ENCODE data around the gene RBBP7. TPM values are rescaled to one million over a fixed set of nuclear protein-coding genes. Genes with fewer than 3 reads are reported as not detected.

Gene RBBP7
- total and polyA plus RNA-seq, 2 of the 8 experiments (the other 6 are each of a cell fraction or from before 2014, with no cell fraction given), result 107 to 138 TPM

- Histone ChIP-seq H3K56ac (replicated peaks; ENCODE audit: insufficient read length, low read depth, low read length) (no peak overlapping the region), H3K14ac (ENCODE audit: insufficient read length) (no peak overlapping the region), H3K18ac (ENCODE audit: extremely low read depth, low read length) (no peak overlapping the region), H3K4me1 (replicated peaks in 1 of 4; ENCODE audit: control insufficient read depth in 3 of 4, insufficient read depth in 4 of 4, low read length in 3 of 4) (no peaks in the 10 kb centered on the region), H3K27ac (ENCODE audit: low read depth, low read length) (no peak overlapping the region), H3K9ac (replicated peaks in 1 of 4; ENCODE audit: extremely low read depth in 1 of 4, low read depth in 3 of 4, low read length in 3 of 4) (no peak overlapping the region), H3K4me2 (ENCODE audit: insufficient read depth in 1 of 2, low read depth in 2 of 2, low read length in 2 of 2) (no peak overlapping the region), H3K4ac (replicated peaks; ENCODE audit: insufficient read length, low read depth, low read length) (no peak overlapping the region), H2AFZ (ENCODE audit: low read length) (no peak overlapping the region), H3K4me3 (ENCODE audit: extremely low read depth in 1 of 4, insufficient read depth in 2 of 4, low read depth in 3 of 4, low read length in 4 of 4) (no peak overlapping the region), H2BK120ac (replicated peaks; ENCODE audit: low read depth, low read length) (no peak overlapping the region), H3K27me3 (replicated peaks in 1 of 4; ENCODE audit: control insufficient read depth in 3 of 4, extremely low read depth in 1 of 4, insufficient read depth in 3 of 4, low read length in 3 of 4) (no peaks in the 10 kb centered on the region), H4K20me1 (replicated peaks in 1 of 2; ENCODE audit: control insufficient read depth in 1 of 2, insufficient read depth in 2 of 2, low read length in 2 of 2) (peaks cover 14 to 16% of the 10 kb centered on the region in 2 experiments), H4K8ac (ENCODE audit: extremely low read depth, insufficient read depth, low read length) (no peak overlapping the region), H2AK5ac (ENCODE audit: low read depth, low read length) (no peak overlapping the region), H2BK20ac (ENCODE audit: low read length) (no peak overlapping the region), H3K36me3 (ENCODE audit: control insufficient read depth in 2 of 4, insufficient read depth in 4 of 4, low read length in 3 of 4) (peaks cover 0 to 61% (median 27%) of the 10 kb centered on the region in 4 experiments; a peak in 6 of 8 replicates), H2BK12ac (ENCODE audit: low read depth, low read length) (no peak overlapping the region), H2BK15ac (ENCODE audit: low read length) (no peak overlapping the region), H4K5ac (ENCODE audit: insufficient read length, low read depth, low read length) (no peak overlapping the region), H2BK5ac (ENCODE audit: low read depth, low read length) (no peak overlapping the region), H4K91ac (replicated peaks; ENCODE audit: insufficient read length, low read length) (no peak overlapping the region), H3K23ac (ENCODE audit: insufficient read length) (no peak overlapping the region), H3K79me1 (ENCODE audit: low read depth, low read length) (peaks cover 2% of the 10 kb centered on the region; the same call in 1 of the 2 replicates), H3K79me2 (ENCODE audit: control insufficient read depth in 1 of 2, insufficient read depth in 2 of 2, low read length in 2 of 2) (peaks cover 3 to 88% of the 10 kb centered on the region in 2 experiments; a peak in 3 of 4 replicates), H3K23me2 (ENCODE audit: low read depth, low read length) (no peaks in the 10 kb centered on the region), H3K9me3 (ENCODE audit: insufficient read depth in 2 of 2, low read depth in 1 of 2, low read length in 1 of 2) (no peaks in the 10 kb centered on the region; a peak in 1 of 4 replicates)
- ChIA-PET CTCF (ENCODE audit: partially characterized antibody) (no interaction called here), POLR2A (ENCODE audit: partially characterized antibody) (no interaction called here)
- 94% methylated on average over 2 of the region's 2 CpGs; no CpG with 5 or more reads in 1 of the 2 experiments for WGBS, 2 experiments (ENCODE audit: extremely low coverage in 1 of 2, insufficient coverage in 1 of 2, insufficient read length in 1 of 2, insufficient replicate concordance in 2 of 2, low coverage in 1 of 2, low lambda C conversion rate in 2 of 2, missing lambda C conversion rate in 1 of 2)
- no peak for DNase-seq (ENCODE audit: low read depth in 1 of 2, low spot score in 2 of 2)
- TF ChIP-seq YY1 (IDR thresholded peaks at IDR 0.05; ENCODE audit: low read depth, low read length), result no peak
- no peak for TF ChIP-seq GABPA (IDR thresholded peaks at IDR 0.05; ENCODE audit: borderline replicate concordance, insufficient read depth, low read length)
- TF ChIP-seq RXRA (IDR thresholded peaks at IDR 0.05; ENCODE audit: insufficient read depth, low read depth, low read length), result no peak
- no peak for TF ChIP-seq SP1 (IDR thresholded peaks at IDR 0.05; ENCODE audit: low read depth, low read length)
- TF ChIP-seq TCF12 (IDR thresholded peaks at IDR 0.05; ENCODE audit: low read depth, low read length), result no peak
- TF ChIP-seq RNF2 (IDR thresholded peaks at IDR 0.05; ENCODE audit: borderline replicate concordance, low read depth, low read length, missing control alignments, poor library complexity, severe bottlenecking), result no peak
- no peak for TF ChIP-seq SUZ12 (IDR thresholded peaks at IDR 0.05; ENCODE audit: low read length)
- TF ChIP-seq TEAD4 (IDR thresholded peaks at IDR 0.05; ENCODE audit: low read depth, low read length), result no peak
- no peak for TF ChIP-seq CHD2 (IDR thresholded peaks at IDR 0.05; ENCODE audit: low read length)
- TF ChIP-seq KDM5A (IDR thresholded peaks at IDR 0.05; ENCODE audit: low read length), result no peak
- TF ChIP-seq, protein P1, sequence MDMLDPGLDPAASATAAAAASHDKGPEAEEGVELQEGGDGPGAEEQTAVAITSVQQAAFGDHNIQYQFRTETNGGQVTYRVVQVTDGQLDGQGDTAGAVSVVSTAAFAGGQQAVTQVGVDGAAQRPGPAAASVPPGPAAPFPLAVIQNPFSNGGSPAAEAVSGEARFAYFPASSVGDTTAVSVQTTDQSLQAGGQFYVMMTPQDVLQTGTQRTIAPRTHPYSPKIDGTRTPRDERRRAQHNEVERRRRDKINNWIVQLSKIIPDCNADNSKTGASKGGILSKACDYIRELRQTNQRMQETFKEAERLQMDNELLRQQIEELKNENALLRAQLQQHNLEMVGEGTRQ (IDR thresholded peaks at IDR 0.05; ENCODE audit: low read length), result no peak
- no peak for TF ChIP-seq RAD21 (IDR thresholded peaks at IDR 0.05 in 1 of 2, conservative IDR thresholded peaks at IDR 0.05 in 1 of 2; ENCODE audit: low read depth in 2 of 2, low read length in 2 of 2)
- TF ChIP-seq BRCA1 (IDR thresholded peaks at IDR 0.05; ENCODE audit: low read depth, low read length), result no peak
- FAIRE-seq, result no peak
These were observed 7.3 kb downstream of the RBBP7 start for GRCh38 chrX:16862829-16863228.

Data from H1 (cell line).